SK-N-MC (cell line): ENCODE results near the gene PPP1R9A.

Experiments
- EZH2 ChIP-seq: fragments of 200-600 bp; sonication (generic); IDR thresholded peaks from one replicate; pipeline ENCODE4 v1.6.1; 2017; ENCODE audit warnings: antibody characterized with exemption
- FOXP2 ChIP-seq: optimal IDR thresholded peaks from 2 replicates; pipeline ENCODE3; 2011; ENCODE audit warnings: mild to moderate bottlenecking, moderate library complexity; ENCODE audit not compliant: insufficient read depth; ENCODE audit errors: extremely low read length, control extremely low read depth

GRCh38 chr7:95298091-95298490 is 390.7 kb downstream of the PPP1R9A start:
- TF ChIP-seq EZH2 (no peak), FOXP2 (no peak)
